IMR-90 (cell line): ENCODE measurements around the gene LRRC41. TPM values are rescaled to one million over a fixed set of nuclear protein-coding genes. Genes with fewer than 3 reads are reported as not detected.
"Not testable (repeated sequence)": the region's sequence is repeated elsewhere in the genome, so short reads cannot be mapped to it uniquely, and the experiment has no call there.

Source experiments
- ATAC-seq: fragments of 200-7000 bp; cut with Tn5 transposase; 2 replicates; pipeline ENCODE4 v1.9.1; 2020; ENCODE audit warnings: low read depth, mild to moderate bottlenecking, moderate library complexity
- BruUV-seq: library from RNA; stranded (reverse); fragments of 400-500 nt; replicated peaks from 2 replicates; lab custom pipeline; 2021; lab: Mats Ljungman, UMichigan
- CTCF ChIA-PET: fragments of 300-600 bp; formaldehyde crosslinking; extraction: SDS; loops from one replicate; lab custom pipeline; 2021; ENCODE audit warnings: antibody characterized with exemption; lab: Yijun Ruan, JAX
- POLR2A ChIA-PET: fragments of 300-600 bp; sonication (Branson Sonifier 250); formaldehyde crosslinking; loops from one replicate; lab custom pipeline; 2022; ENCODE audit warnings: antibody characterized with exemption; ENCODE audit not compliant: unreplicated experiment; lab: Charles Lee
- DNase-seq: peaks from one replicate; pipeline ENCODE4 v3.0.0; 2013
- H2AFZ ChIP-seq: replicated peaks from 2 replicates; pipeline ENCODE3; 2013; ENCODE audit warnings: low read length, mild to moderate bottlenecking; ENCODE audit not compliant: poor library complexity
- H2AK5ac ChIP-seq: 2 replicates; pipeline ENCODE4 v1.6.1; 2013; ENCODE audit warnings: low read depth, low read length, inconsistent platforms
- H2AK9ac ChIP-seq: replicated peaks from 2 replicates; pipeline ENCODE3; 2013; ENCODE audit warnings: mild to moderate bottlenecking, low read depth, low read length, moderate library complexity; ENCODE audit not compliant: poor library complexity
- H2BK120ac ChIP-seq: 2 replicates; pipeline ENCODE4 v1.6.1; 2013; ENCODE audit warnings: low read depth, low read length, inconsistent platforms
- H2BK15ac ChIP-seq: 3 replicates; pipeline ENCODE4 v1.6.1; 2013; ENCODE audit warnings: low read depth, low read length, inconsistent platforms
- H2BK20ac ChIP-seq: 2 replicates; pipeline ENCODE4 v1.6.1; 2013; ENCODE audit warnings: low read depth, mild to moderate bottlenecking, inconsistent platforms, low read length, moderate library complexity
- H2BK5ac ChIP-seq: 2 replicates; pipeline ENCODE4 v1.6.1; 2013; ENCODE audit warnings: mild to moderate bottlenecking, low read depth, low read length, inconsistent platforms; ENCODE audit not compliant: poor library complexity, severe bottlenecking
- H3K14ac ChIP-seq: replicated peaks from 2 replicates; pipeline ENCODE4 v1.6.1; 2013; ENCODE audit warnings: low read depth, low read length, inconsistent platforms
- H3K18ac ChIP-seq: 2 replicates; pipeline ENCODE4 v1.6.1; 2013; ENCODE audit warnings: low read depth, low read length, control low read depth
- H3K23ac ChIP-seq: 2 replicates; pipeline ENCODE4 v1.6.1; 2013; ENCODE audit warnings: low read depth, low read length, inconsistent platforms
- H3K27ac ChIP-seq: 2 replicates; pipeline ENCODE4 v1.5.1; 2013; ENCODE audit warnings: mild to moderate bottlenecking, control low read depth, low read length; ENCODE audit not compliant: insufficient read depth
- H3K27me3 ChIP-seq: 2 replicates; pipeline ENCODE4 v1.6.1; 2013; ENCODE audit warnings: low read length; ENCODE audit not compliant: control insufficient read depth, insufficient read depth
- H3K36me3 ChIP-seq: 2 replicates; pipeline ENCODE4 v1.6.1; 2013; ENCODE audit warnings: low read length, mixed read lengths; ENCODE audit not compliant: control insufficient read depth, insufficient read depth
- H3K4ac ChIP-seq: 2 replicates; pipeline ENCODE4 v1.6.1; 2013; ENCODE audit warnings: low read depth, low read length, inconsistent platforms
- H3K4me1 ChIP-seq: 2 replicates; pipeline ENCODE4 v1.6.1; 2013; ENCODE audit warnings: low read length, mixed read lengths; ENCODE audit not compliant: control insufficient read depth, insufficient read depth
- H3K4me2 ChIP-seq: 2 replicates; pipeline ENCODE4 v1.6.1; 2013; ENCODE audit warnings: low read depth, mild to moderate bottlenecking, control low read depth, low read length, moderate library complexity
- H3K4me3 ChIP-seq: 2 replicates; pipeline ENCODE4 v1.5.1; 2013; ENCODE audit warnings: low read depth, mild to moderate bottlenecking, control low read depth, low read length, moderate library complexity; ENCODE audit not compliant: insufficient read depth
- H3K56ac ChIP-seq: 2 replicates; pipeline ENCODE4 v1.6.1; 2013; ENCODE audit warnings: low read length, inconsistent platforms; ENCODE audit not compliant: insufficient read depth; ENCODE audit errors: extremely low read depth
- H3K79me1 ChIP-seq, 2 experiments: 2 replicates each; pipeline ENCODE4 v1.6.1; 2013; ENCODE audit warnings: low read length in 2 of 2, inconsistent platforms in 1 of 2, low read depth in 1 of 2
- H3K9ac ChIP-seq: 2 replicates; pipeline ENCODE4 v1.6.1; 2013; ENCODE audit warnings: low read depth, low read length, control low read depth
- H3K9me1 ChIP-seq: 2 replicates; pipeline ENCODE4 v1.6.1; 2013; ENCODE audit warnings: low read length, inconsistent platforms; ENCODE audit not compliant: insufficient read depth
- H3K9me3 ChIP-seq: 2 replicates; pipeline ENCODE4 v1.6.1; 2013; ENCODE audit warnings: low read length; ENCODE audit not compliant: control insufficient read depth, insufficient read depth
- H4K20me1 ChIP-seq: 2 replicates; pipeline ENCODE4 v1.6.1; 2013; ENCODE audit warnings: low read length, inconsistent platforms; ENCODE audit not compliant: insufficient read depth
- H4K5ac ChIP-seq: 2 replicates; pipeline ENCODE4 v1.6.1; 2013; ENCODE audit warnings: mild to moderate bottlenecking, low read depth, low read length, control low read depth
- H4K8ac ChIP-seq, 2 experiments: 2 replicates each; pipeline ENCODE4 v1.6.1; 2013; ENCODE audit warnings: low read depth in 2 of 2, low read length in 2 of 2, control low read depth in 1 of 2, inconsistent platforms in 1 of 2
- H4K91ac ChIP-seq: 2 replicates; pipeline ENCODE4 v1.6.1; 2013; ENCODE audit warnings: low read depth, low read length, inconsistent platforms; ENCODE audit not compliant: insufficient read depth
- WGBS, 2 experiments: methylation state at CpG; one replicate each; pipeline versions ENCODE4 v1.1.5 to v1.1.7; 2013; ENCODE audit warnings: missing lambda C conversion rate in 2 of 2; ENCODE audit not compliant: insufficient read length in 1 of 2; ENCODE audit errors: extremely low coverage in 2 of 2; 5-methylcytosine and 5-hydroxymethylcytosine counted together
- dilution Hi-C: fragments of 300-500 bp; cut with HindIII; formaldehyde crosslinking; loops from one replicate; pipeline ENCODE4 v1.14.3; 2018; ENCODE audit warnings: low sequenced_read_pairs; ENCODE audit not compliant: unreplicated experiment
- in situ Hi-C: fragments of 300-500 bp; cut with MboI; formaldehyde crosslinking; loops from 3 replicates; pipeline ENCODE4 v1.14.3; 2019; ENCODE audit warnings: low sequenced_read_pairs, inconsistent platforms, mixed read lengths
- intact Hi-C: fragments of 100-400 bp; cut with micrococcal nuclease; formaldehyde crosslinking; loops from 2 replicates; pipeline ENCODE4 v1.10.0; 2022
- polyA plus RNA-seq, 3 experiments: library from polyadenylated mRNA; depleted of rRNA; stranded (reverse); fragments of >200 nt; gene quantifications; 2 replicates each; pipeline ENCODE4 v1.2.3, GENCODE V29; 2012; ENCODE audit warnings: low replicate concordance in 1 of 3
- total RNA-seq: library from RNA; depleted of rRNA; stranded (reverse); fragments of >200 nt; gene quantifications from 2 replicates; pipeline ENCODE4 v1.2.3, GENCODE V29; 2012

Gene LRRC41
- total and polyA plus RNA-seq, 2 of the 4 experiments (the other 2 are of a cell fraction) = 67.6 to 83.2 TPM

GRCh38 chr1:46319960-46320914 is 16.8 kb upstream of the LRRC41 start:
- H2BK20ac ChIP-seq, H2AK9ac ChIP-seq, BruUV-seq, H3K9me3 ChIP-seq, dilution Hi-C loops, H2AFZ ChIP-seq, H4K5ac ChIP-seq, DNase-seq, H3K36me3 ChIP-seq, H2BK5ac ChIP-seq, H3K14ac ChIP-seq, H2BK120ac ChIP-seq, in situ Hi-C loops, H3K4ac ChIP-seq, H3K9ac ChIP-seq, H4K20me1 ChIP-seq, H3K27ac ChIP-seq, intact Hi-C loops, CTCF ChIA-PET, POLR2A ChIA-PET, H3K18ac ChIP-seq, H3K56ac ChIP-seq, H3K4me2 ChIP-seq, H2AK5ac ChIP-seq, ATAC-seq, H3K27me3 ChIP-seq, H3K4me3 ChIP-seq, H3K23ac ChIP-seq, H4K91ac ChIP-seq, H2BK15ac ChIP-seq, H3K9me1 ChIP-seq, H3K4me1 ChIP-seq, H4K8ac ChIP-seq, H3K79me1 ChIP-seq: not testable (repeated sequence)
- 0% methylated on average over 1 of the region's 13 CpGs; no CpG with 5 or more reads in 1 of the 2 experiments for WGBS, 2 experiments

GRCh38 chr1:46319301-46319700 is 15.9 kb upstream of the LRRC41 start:
- ATAC-seq, H2BK15ac ChIP-seq, H3K4me2 ChIP-seq, H4K5ac ChIP-seq, intact Hi-C loops, H3K18ac ChIP-seq, H4K8ac ChIP-seq, H3K9ac ChIP-seq, POLR2A ChIA-PET, BruUV-seq, H2BK120ac ChIP-seq, H3K27me3 ChIP-seq, H2BK5ac ChIP-seq, H3K9me3 ChIP-seq, H3K79me1 ChIP-seq, DNase-seq, H2AK9ac ChIP-seq, H2AFZ ChIP-seq, H2BK20ac ChIP-seq, H4K91ac ChIP-seq, H3K4me3 ChIP-seq, H3K14ac ChIP-seq, H3K27ac ChIP-seq, H3K4ac ChIP-seq, in situ Hi-C loops, H3K4me1 ChIP-seq, H3K56ac ChIP-seq, H4K20me1 ChIP-seq, H2AK5ac ChIP-seq, H3K9me1 ChIP-seq, CTCF ChIA-PET, dilution Hi-C loops, H3K23ac ChIP-seq: not testable (repeated sequence)
- H3K36me3 ChIP-seq = peaks cover 11% of the 10 kb centered on the region
- WGBS, 2 experiments = no CpG with 5 or more reads among the region's 6 CpGs
